ENCODE data around the gene ADCY1. TPM values are rescaled to one million over a fixed set of nuclear protein-coding genes. Genes with fewer than 3 reads are reported as not detected.

Gene ADCY1
- total RNA-seq, 4 donors from 2014 or later, result 0.34 to 1.9 (median 0.37) TPM

- Histone ChIP-seq H3K36me3 (no peaks in the 10 kb centered on the region), H3K9me3 (no peaks in the 10 kb centered on the region), H3K27ac (no peak overlapping the region), H3K4me3 (no peak overlapping the region), H3K27me3 (no peaks in the 10 kb centered on the region), H3K4me1 (no peaks in the 10 kb centered on the region)
- intact Hi-C loops (cut with DNase I), result no loop called here
- no peak for DNase-seq
- TF ChIP-seq CTCF (IDR thresholded peaks at IDR 0.05) (no peak), POLR2A (IDR thresholded peaks at IDR 0.05) (no peak)
- 88 to 93% methylated on average over 4 to 7 of the region's 10 CpGs for WGBS, 2 donors
These were observed 25.9 kb downstream of the ADCY1 start for GRCh38 chr7:45599851-45600706.

GRCh38 chr7:45601094-45601493, 26.9 kb downstream of the ADCY1 start:
- intact Hi-C loops (cut with DNase I), result no loop called here
- Histone ChIP-seq H3K27ac (no peak overlapping the region), H3K36me3 (no peaks in the 10 kb centered on the region), H3K4me1 (no peaks in the 10 kb centered on the region), H3K4me3 (no peak overlapping the region), H3K27me3 (no peaks in the 10 kb centered on the region), H3K9me3 (no peaks in the 10 kb centered on the region)
- WGBS, 2 donors, result 80 to 82% methylated on average over 3 to 4 of the region's 4 CpGs
- TF ChIP-seq POLR2A (IDR thresholded peaks at IDR 0.05) (no peak), CTCF (IDR thresholded peaks at IDR 0.05) (no peak)
- no peak for DNase-seq

GRCh38 chr7:45601816-45602540, 27.8 kb downstream of the ADCY1 start:
- Histone ChIP-seq H3K4me3 (no peak overlapping the region), H3K4me1 (no peaks in the 10 kb centered on the region), H3K9me3 (no peaks in the 10 kb centered on the region), H3K36me3 (no peaks in the 10 kb centered on the region), H3K27ac (no peak overlapping the region), H3K27me3 (no peaks in the 10 kb centered on the region)
- 87 to 96% methylated on average over 4 to 6 of the region's 6 CpGs for WGBS, 2 donors
- TF ChIP-seq POLR2A (IDR thresholded peaks at IDR 0.05) (no peak), CTCF (IDR thresholded peaks at IDR 0.05) (no peak)
- no peak for DNase-seq
- intact Hi-C loops (cut with DNase I), result no loop called here

- TF ChIP-seq POLR2A (IDR thresholded peaks at IDR 0.05) (no peak), CTCF (IDR thresholded peaks at IDR 0.05) (no peak)
- WGBS, 2 donors, result 100% methylated on average over 1 of the region's 1 CpG; no CpG with 5 or more reads in 1 of the 2 donors
- H3K4me3 ChIP-seq, result no peak overlapping the region
- H3K36me3 ChIP-seq, result no peaks in the 10 kb centered on the region
- no peaks in the 10 kb centered on the region for H3K27me3 ChIP-seq
- DNase-seq, result no peak
- peaks cover 0 to 3% (median 0%) of the 10 kb centered on the region in 3 donors for H3K9me3 ChIP-seq
- no peak overlapping the region for H3K27ac ChIP-seq
- intact Hi-C loops (cut with DNase I), result no loop called here
- H3K4me1 ChIP-seq, result no peaks in the 10 kb centered on the region
These were observed 31.9 kb downstream of the ADCY1 start for GRCh38 chr7:45606050-45606449.

- intact Hi-C loops (cut with DNase I), result no loop called here
- 74 to 81% methylated on average over 7 of the region's 7 CpGs for WGBS, 2 donors
- H3K4me1 ChIP-seq, result no peaks in the 10 kb centered on the region
- peaks cover 0 to 3% (median 0%) of the 10 kb centered on the region in 3 donors for H3K9me3 ChIP-seq
- no peaks in the 10 kb centered on the region for H3K36me3 ChIP-seq
- H3K4me3 ChIP-seq, result no peak overlapping the region
- TF ChIP-seq POLR2A (IDR thresholded peaks at IDR 0.05) (no peak), CTCF (IDR thresholded peaks at IDR 0.05) (no peak)
- H3K27me3 ChIP-seq, result no peaks in the 10 kb centered on the region
- H3K27ac ChIP-seq, result no peak overlapping the region
- DNase-seq, result no peak
These were observed 32.8 kb downstream of the ADCY1 start for GRCh38 chr7:45606931-45607330.

Data from esophagus squamous epithelium (tissue), 5 donors.